SU-DHL-6 (cell line): ENCODE measurements around the gene IL1RN.

Source experiments
- H2AFZ ChIP-seq: fragments of 200-600 bp; sonication (generic); 2 replicates; pipeline ENCODE4 v1.6.1; 2014; ENCODE audit warnings: low read depth, mild to moderate bottlenecking, moderate library complexity, mixed read lengths, antibody characterized with exemption, low read length; ENCODE audit not compliant: severe bottlenecking
- H3F3A ChIP-seq: fragments of 200-600 bp; shearing (Covaris generic); 2 replicates; pipeline ENCODE4 v1.6.0; 2016; ENCODE audit warnings: antibody characterized with exemption, mild to moderate bottlenecking; ENCODE audit not compliant: insufficient read depth
- H3K27ac ChIP-seq: fragments of 200-600 bp; sonication (generic); 2 replicates; pipeline ENCODE4 v1.5.1; 2016; ENCODE audit warnings: low read depth, mild to moderate bottlenecking, low read length, moderate library complexity, mixed read lengths
- H3K27me3 ChIP-seq: fragments of 200-600 bp; sonication (generic), shearing (Covaris generic); 2 replicates; pipeline ENCODE4 v1.6.0; 2014; ENCODE audit warnings: mild to moderate bottlenecking, low read length
- H3K36me3 ChIP-seq: fragments of 200-600 bp; sonication (generic); 2 replicates; pipeline ENCODE4 v1.6.1; 2014; ENCODE audit warnings: mild to moderate bottlenecking, low read length, mixed read lengths
- H3K4me2 ChIP-seq: fragments of 300-600, 200-600 bp; shearing (Covaris generic), sonication (generic); 2 replicates; pipeline ENCODE4 v1.6.0; 2014; ENCODE audit warnings: low read length, low read depth, mild to moderate bottlenecking; ENCODE audit not compliant: poor library complexity, severe bottlenecking
- H3K4me3 ChIP-seq: fragments of 200-600 bp; sonication (generic); 2 replicates; pipeline ENCODE4 v1.5.1; 2014; ENCODE audit warnings: antibody characterized with exemption, low read length, mild to moderate bottlenecking, mixed read lengths; ENCODE audit not compliant: insufficient read depth, poor library complexity, severe bottlenecking
- H3K79me2 ChIP-seq: fragments of 200-600 bp; sonication (generic); 2 replicates; pipeline ENCODE4 v1.6.1; 2014; ENCODE audit warnings: mild to moderate bottlenecking, low read length, moderate library complexity; ENCODE audit not compliant: insufficient read depth
- H3K9ac ChIP-seq: fragments of 200-600 bp; sonication (generic); 2 replicates; pipeline ENCODE4 v1.7.0; 2014; ENCODE audit warnings: mild to moderate bottlenecking, low read length
- H3K9me2 ChIP-seq: fragments of 200-600 bp; sonication (generic); replicated peaks from 2 replicates; pipeline ENCODE4 v1.6.1; 2014; ENCODE audit warnings: low read length; ENCODE audit not compliant: insufficient read depth
- H3K9me3 ChIP-seq: fragments of 200-600 bp; sonication (generic); 2 replicates; pipeline ENCODE4 v1.6.1; 2014; ENCODE audit warnings: low read length, mixed read lengths; ENCODE audit not compliant: insufficient read depth
- H4K20me1 ChIP-seq: fragments of 200-600 bp; sonication (generic); 2 replicates; pipeline ENCODE4 v1.6.1; 2014; ENCODE audit warnings: low read depth, mild to moderate bottlenecking, antibody characterized with exemption, low read length, moderate library complexity, mixed read lengths
- CTCF ChIP-seq: fragments of 200-600 bp; sonication (generic); IDR thresholded peaks from one replicate; pipeline ENCODE4 v1.5.1; 2017; ENCODE audit warnings: antibody characterized with exemption, mild to moderate bottlenecking, low read length, moderate library complexity; ENCODE audit not compliant: insufficient read depth, poor library complexity, severe bottlenecking
- EZH2phosphoT487 ChIP-seq: fragments of 200-600 bp; sonication (generic), shearing (Covaris generic); conservative IDR thresholded peaks from 2 replicates; pipeline ENCODE4 v1.6.1; 2018; ENCODE audit warnings: mild to moderate bottlenecking, antibody characterized with exemption, low read length, moderate library complexity, mixed read lengths

IL1RN gene

GRCh38 chr2:113104054-113104611 is 23.3 kb upstream of the IL1RN start:
- Histone ChIP-seq H3K79me2 (no peaks in the 10 kb centered on the region), H3K9me3 (no peaks in the 10 kb centered on the region), H3K4me3 (no peak overlapping the region), H4K20me1 (no peaks in the 10 kb centered on the region), H3K9me2 (no peaks in the 10 kb centered on the region), H3F3A (no peaks in the 10 kb centered on the region), H3K9ac (no peak overlapping the region), H3K36me3 (no peaks in the 10 kb centered on the region), H3K27me3 (no peaks in the 10 kb centered on the region), H3K27ac (no peak overlapping the region), H3K4me2 (no peak overlapping the region), H2AFZ (no peak overlapping the region)
- TF ChIP-seq EZH2phosphoT487, result no peak
- TF ChIP-seq CTCF, result no peak

- Histone ChIP-seq H3K27ac (no peak overlapping the region), H3K4me2 (no peak overlapping the region), H3F3A (no peaks in the 10 kb centered on the region), H2AFZ (no peak overlapping the region), H4K20me1 (no peaks in the 10 kb centered on the region), H3K79me2 (no peaks in the 10 kb centered on the region), H3K9me3 (no peaks in the 10 kb centered on the region), H3K36me3 (no peaks in the 10 kb centered on the region), H3K9me2 (no peaks in the 10 kb centered on the region), H3K27me3 (no peaks in the 10 kb centered on the region), H3K9ac (no peak overlapping the region), H3K4me3 (no peak overlapping the region)
- no peak for TF ChIP-seq CTCF
- TF ChIP-seq EZH2phosphoT487, result no peak
Observed at GRCh38 chr2:113105047-113105785, 22.2 kb upstream of the IL1RN start.

- no peaks in the 10 kb centered on the region for H3F3A ChIP-seq
- H2AFZ ChIP-seq, result no peak overlapping the region
- TF ChIP-seq EZH2phosphoT487 (no peak), CTCF (no peak)
- no peaks in the 10 kb centered on the region for H3K36me3 ChIP-seq
- no peak overlapping the region for H3K4me3 ChIP-seq
- no peaks in the 10 kb centered on the region for H3K79me2 ChIP-seq
- no peaks in the 10 kb centered on the region for H3K27me3 ChIP-seq
- H3K9me3 ChIP-seq, result no peaks in the 10 kb centered on the region
- H3K4me2 ChIP-seq, result no peak overlapping the region
- no peak overlapping the region for H3K27ac ChIP-seq
- no peaks in the 10 kb centered on the region for H4K20me1 ChIP-seq
- no peak overlapping the region for H3K9ac ChIP-seq
- no peaks in the 10 kb centered on the region for H3K9me2 ChIP-seq
Observed at GRCh38 chr2:113111121-113111520, 16.3 kb upstream of the IL1RN start.
